ENCODE results near the gene SLC7A6.

SLC7A6 gene

GRCh38 chr16:68306633-68307032, 42.3 kb downstream of the SLC7A6 start:
- no peak for DNase-seq (ENCODE audit: low read depth in 3 of 3)

- DNase-seq (ENCODE audit: low read depth in 3 of 3): no peak
Measured at GRCh38 chr16:68309799-68310198, 45.5 kb downstream of the SLC7A6 start.

- peak in 1 of 3 experiments; percentile 20 for DNase-seq (ENCODE audit: low read depth in 3 of 3)
Measured at GRCh38 chr16:68310437-68310773, 46.1 kb downstream of the SLC7A6 start.

- peak; percentile 77 to 81 (median 78) for DNase-seq (ENCODE audit: low read depth in 3 of 3)
Measured at GRCh38 chr16:68310774-68311511, 46.6 kb downstream of the SLC7A6 start, which contains the start of the genes PRMT7 and SLC7A6OS. TSS of gene PRMT7 (plus strand) at chr16:68311019. CDS start at chr16:68315980, 4,961 bp downstream. TSS of gene SLC7A6OS (minus strand) at chr16:68310946. CDS start at chr16:68310926, 20 bp downstream.

- no peak for DNase-seq (ENCODE audit: low read depth in 3 of 3)
Measured at GRCh38 chr16:68313116-68313515, 48.8 kb downstream of the SLC7A6 start.

GRCh38 chr16:68319185-68319908, 55.0 kb downstream of the SLC7A6 start:
- DNase-seq (ENCODE audit: low read depth in 3 of 3): no peak

- no peak for DNase-seq (ENCODE audit: low read depth in 3 of 3)
Measured at GRCh38 chr16:68324336-68324735, 60.0 kb downstream of the SLC7A6 start.

GRCh38 chr16:68324780-68325357, 60.5 kb downstream of the SLC7A6 start:
- DNase-seq (ENCODE audit: low read depth in 3 of 3): no peak

- peak; percentile 55 to 73 (median 64) for DNase-seq (ENCODE audit: low read depth in 3 of 3)
Measured at GRCh38 chr16:68328151-68328859, 64.0 kb downstream of the SLC7A6 start.

- no peak for DNase-seq (ENCODE audit: low read depth in 3 of 3)
Measured at GRCh38 chr16:68328860-68329390, 64.6 kb downstream of the SLC7A6 start.

- DNase-seq (ENCODE audit: low read depth in 3 of 3): no peak
Measured at GRCh38 chr16:68331879-68332410, 67.6 kb downstream of the SLC7A6 start.

- DNase-seq (ENCODE audit: low read depth in 3 of 3): no peak
Measured at GRCh38 chr16:68332411-68333121, 68.2 kb downstream of the SLC7A6 start.

GRCh38 chr16:68335175-68335574, 70.8 kb downstream of the SLC7A6 start:
- DNase-seq (ENCODE audit: low read depth in 3 of 3): no peak

GRCh38 chr16:68338326-68339119, 74.2 kb downstream of the SLC7A6 start:
- no peak for DNase-seq (ENCODE audit: low read depth in 3 of 3)

- no peak for DNase-seq (ENCODE audit: low read depth in 3 of 3)
Measured at GRCh38 chr16:68339214-68339613, 74.9 kb downstream of the SLC7A6 start.

- no peak for DNase-seq (ENCODE audit: low read depth in 3 of 3)
Measured at GRCh38 chr16:68342620-68343019, 78.3 kb downstream of the SLC7A6 start.

GRCh38 chr16:68343137-68343536, 78.8 kb downstream of the SLC7A6 start:
- no peak for DNase-seq (ENCODE audit: low read depth in 3 of 3)

- no peak for DNase-seq (ENCODE audit: low read depth in 3 of 3)
Measured at GRCh38 chr16:68344252-68344651, 79.9 kb downstream of the SLC7A6 start.

- DNase-seq (ENCODE audit: low read depth in 3 of 3): no peak
Measured at GRCh38 chr16:68345351-68345810, 81.1 kb downstream of the SLC7A6 start.

Measured in stimulated activated CD4-positive, alpha-beta T cell treated with anti-CD3 and anti-CD28 coated beads, TNF-alpha, amount 100 ng/mL, for 4 hours (primary cell).